NCI-H460 (cell line): ENCODE measurements around the gene RBM33. TPM values are rescaled to one million over a fixed set of nuclear protein-coding genes. Genes with fewer than 3 reads are reported as not detected.

Experiments used
- DNase-seq: peaks from one replicate; pipeline ENCODE4 v3.0.0-alpha.2; 2016; ENCODE audit warnings: low read depth; ENCODE audit errors: extremely low read depth
- total RNA-seq: library from RNA; depleted of rRNA; stranded (reverse); fragments of >200 nt; shearing (Covaris generic); gene quantifications from 2 replicates; pipeline ENCODE4 v1.2.3, GENCODE V29; 2014

RBM33 gene
- total RNA-seq, 1 experiment from 2014 or later = 20.9 TPM

- no peak for DNase-seq
Observed at GRCh38 chr7:155762655-155763054, 118.2 kb downstream of the RBM33 start.

- DNase-seq = no peak
Observed at GRCh38 chr7:155763122-155763521, 118.7 kb downstream of the RBM33 start.

- DNase-seq = no peak
Observed at GRCh38 chr7:155763691-155764437, 119.4 kb downstream of the RBM33 start.

GRCh38 chr7:155764438-155764793, 120.0 kb downstream of the RBM33 start:
- no peak for DNase-seq

GRCh38 chr7:155765458-155765857, 121.0 kb downstream of the RBM33 start:
- DNase-seq = no peak

- no peak for DNase-seq
Observed at GRCh38 chr7:155766386-155766785, 121.9 kb downstream of the RBM33 start.

- DNase-seq = no peak
Observed at GRCh38 chr7:155766966-155767916, 122.8 kb downstream of the RBM33 start.

GRCh38 chr7:155769701-155770100, 125.2 kb downstream of the RBM33 start:
- DNase-seq = no peak

- DNase-seq = no peak
Observed at GRCh38 chr7:155770241-155770640, 125.8 kb downstream of the RBM33 start.

GRCh38 chr7:155773531-155773930, 129.1 kb downstream of the RBM33 start:
- no peak for DNase-seq

- DNase-seq = no peak
Observed at GRCh38 chr7:155774947-155775346, 130.5 kb downstream of the RBM33 start.

GRCh38 chr7:155775691-155776090, 131.2 kb downstream of the RBM33 start:
- DNase-seq = no peak

- DNase-seq = no peak
Observed at GRCh38 chr7:155776606-155777005, 132.1 kb downstream of the RBM33 start.

- DNase-seq = no peak
Observed at GRCh38 chr7:155778349-155778748, 133.9 kb downstream of the RBM33 start.

GRCh38 chr7:155780884-155781283, 136.4 kb downstream of the RBM33 start:
- no peak for DNase-seq

GRCh38 chr7:155781433-155781832, 137.0 kb downstream of the RBM33 start:
- DNase-seq = no peak

GRCh38 chr7:155782466-155782865, 138.0 kb downstream of the RBM33 start:
- DNase-seq = no peak

- no peak for DNase-seq
Observed at GRCh38 chr7:155785536-155785935, 141.1 kb downstream of the RBM33 start.

GRCh38 chr7:155786491-155786890, 142.0 kb downstream of the RBM33 start:
- DNase-seq = no peak

- DNase-seq = no peak
Observed at GRCh38 chr7:155787171-155787851, 142.8 kb downstream of the RBM33 start.

- no peak for DNase-seq
Observed at GRCh38 chr7:155788616-155789000, 144.1 kb downstream of the RBM33 start.
